Inflammatory macrophage (primary cell): Measurements from ENCODE around the gene SLC35F3.
"Not testable (repeated sequence)": the region's sequence is repeated elsewhere in the genome, so short reads cannot be mapped to it uniquely, and the experiment has no call there.

ENCODE experiments used
- DNase-seq, 2 donors: peaks; one replicate each; pipeline ENCODE4 v3.0.0-alpha.2; 2020 to 2022

SLC35F3 gene

DNA sequence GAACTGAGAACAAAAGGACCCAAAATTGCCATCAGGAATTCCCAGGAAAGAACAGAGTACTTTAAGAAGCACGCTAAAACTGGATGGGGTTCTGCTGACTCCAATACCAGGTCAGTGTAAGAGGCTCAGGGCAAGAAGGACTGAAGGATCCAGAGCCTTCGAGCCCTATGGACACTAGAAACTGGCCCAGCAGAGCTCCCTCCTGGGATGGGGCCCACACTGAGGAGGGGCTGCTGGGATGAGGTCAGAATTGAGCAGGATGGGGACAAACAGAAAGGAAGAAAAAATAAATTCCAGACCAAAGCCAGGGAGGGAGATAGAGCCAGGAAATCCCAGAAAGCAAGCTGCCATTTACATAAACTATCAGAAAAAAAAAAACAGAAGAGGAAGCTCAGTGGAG, 246.4 kb downstream of the SLC35F3 start:
- DNase-seq: no peak

DNA sequence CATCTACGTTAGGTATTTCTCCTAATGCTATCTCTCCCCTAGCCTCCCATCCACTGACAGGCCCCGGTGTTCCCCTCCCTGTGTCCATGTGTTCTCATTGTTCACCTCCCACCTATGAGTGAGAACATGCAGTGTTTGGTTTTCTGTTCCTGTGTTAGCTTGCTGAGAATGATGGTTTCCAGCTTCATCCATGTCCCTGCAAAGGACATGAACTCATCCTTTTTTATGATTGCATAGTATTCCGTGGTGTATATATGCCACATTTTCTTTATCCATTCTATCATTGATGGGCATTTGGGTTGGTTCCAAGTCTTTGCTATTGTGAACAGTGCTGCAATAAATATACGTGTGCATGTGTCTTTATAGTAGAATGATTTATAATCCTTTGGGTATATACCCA, 247.9 kb downstream of the SLC35F3 start:
- DNase-seq: not testable (repeated sequence)

DNA sequence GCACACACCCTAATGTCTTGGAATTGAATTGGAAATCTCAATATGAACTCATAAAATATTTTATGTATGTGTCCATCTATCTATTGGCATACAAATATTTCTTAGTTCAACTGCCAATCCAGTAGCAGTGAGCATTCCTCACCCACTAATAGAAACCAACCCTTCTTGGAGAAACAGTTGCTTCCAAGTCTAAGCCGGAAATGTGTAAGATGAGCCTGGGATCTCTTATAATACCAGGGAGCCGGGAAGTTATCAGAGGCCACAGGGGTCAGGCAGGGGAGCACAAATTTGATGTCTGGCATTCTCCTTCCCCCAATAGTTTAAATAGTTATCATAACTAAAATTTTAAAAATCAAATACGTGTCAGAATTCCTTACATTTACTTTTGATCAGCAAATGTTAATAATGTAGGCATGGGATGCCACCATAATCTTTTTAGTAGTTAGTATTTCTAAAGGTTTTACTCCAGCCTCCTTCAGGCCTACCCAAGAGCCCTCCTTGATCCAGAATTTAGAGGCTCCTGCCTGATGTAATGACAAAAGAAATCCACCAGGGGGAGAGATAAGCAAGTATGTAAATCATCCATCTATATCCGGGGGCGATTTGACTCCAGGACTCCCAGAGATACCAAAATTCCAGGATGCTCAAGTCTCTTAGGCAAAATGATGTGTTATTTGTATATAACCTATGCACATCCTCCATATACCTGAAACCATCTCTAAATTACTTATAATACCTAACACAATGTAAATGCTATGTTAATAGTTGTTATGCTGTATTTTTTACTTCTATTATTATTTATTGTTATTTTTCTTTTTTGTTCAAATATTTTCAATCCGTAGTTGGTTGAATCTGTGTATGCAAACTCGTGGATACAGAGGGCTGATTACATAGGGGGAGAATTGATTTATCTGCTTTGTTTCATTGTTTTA, 250.1 kb downstream of the SLC35F3 start:
- peak; percentile 60 to 79 for DNase-seq

DNA sequence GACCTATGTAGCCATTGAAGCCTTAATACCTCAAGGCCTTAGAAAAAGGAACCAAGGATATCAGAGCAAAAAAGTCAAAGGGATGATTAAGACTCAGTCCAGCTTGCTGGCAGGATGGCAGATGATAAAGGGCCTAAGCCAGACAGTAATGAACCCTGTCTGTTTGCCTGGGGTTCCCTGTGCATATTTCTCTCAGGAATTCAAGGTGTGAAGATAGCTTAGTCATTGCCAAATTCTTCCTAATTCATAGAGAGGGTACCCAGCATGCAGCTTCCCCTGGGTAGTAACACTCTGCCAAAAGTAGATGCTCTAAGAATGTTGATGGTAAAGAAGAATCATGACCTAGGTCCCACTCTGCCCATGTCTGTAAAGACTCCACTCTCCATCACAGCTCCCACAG, 258.2 kb downstream of the SLC35F3 start:
- DNase-seq: no peak

DNA sequence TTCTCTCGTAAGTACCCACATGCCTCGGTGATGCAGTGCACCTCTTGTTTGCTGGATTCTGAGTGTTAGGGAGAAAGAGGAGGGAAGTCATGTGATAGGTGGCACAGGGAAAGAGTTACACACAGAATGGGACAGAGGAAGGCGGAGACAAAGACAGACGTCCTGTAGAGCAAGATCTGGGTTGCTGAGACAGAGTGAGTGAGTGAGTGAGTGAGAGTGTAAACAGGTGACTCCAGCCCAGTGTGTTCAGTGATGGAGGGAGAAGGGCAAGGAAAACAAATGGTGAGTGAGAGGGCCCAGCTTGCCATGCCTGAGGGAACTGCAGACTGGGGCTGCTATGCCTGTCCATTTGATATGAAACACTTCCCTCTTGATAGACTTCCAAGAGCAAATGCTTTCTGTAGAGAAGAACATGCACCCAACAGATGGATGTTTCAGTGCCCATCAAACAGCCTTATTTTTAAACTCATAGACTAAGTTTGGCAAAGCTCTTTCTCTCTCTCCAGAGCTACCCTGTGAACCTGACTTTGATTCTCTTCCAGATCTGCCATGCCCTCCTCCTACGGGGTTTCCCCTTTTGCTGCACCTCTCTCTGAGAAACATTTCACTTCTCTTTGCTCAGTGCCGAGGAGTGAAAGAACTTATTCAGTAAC, 258.9 kb downstream of the SLC35F3 start:
- no peak for DNase-seq

DNA sequence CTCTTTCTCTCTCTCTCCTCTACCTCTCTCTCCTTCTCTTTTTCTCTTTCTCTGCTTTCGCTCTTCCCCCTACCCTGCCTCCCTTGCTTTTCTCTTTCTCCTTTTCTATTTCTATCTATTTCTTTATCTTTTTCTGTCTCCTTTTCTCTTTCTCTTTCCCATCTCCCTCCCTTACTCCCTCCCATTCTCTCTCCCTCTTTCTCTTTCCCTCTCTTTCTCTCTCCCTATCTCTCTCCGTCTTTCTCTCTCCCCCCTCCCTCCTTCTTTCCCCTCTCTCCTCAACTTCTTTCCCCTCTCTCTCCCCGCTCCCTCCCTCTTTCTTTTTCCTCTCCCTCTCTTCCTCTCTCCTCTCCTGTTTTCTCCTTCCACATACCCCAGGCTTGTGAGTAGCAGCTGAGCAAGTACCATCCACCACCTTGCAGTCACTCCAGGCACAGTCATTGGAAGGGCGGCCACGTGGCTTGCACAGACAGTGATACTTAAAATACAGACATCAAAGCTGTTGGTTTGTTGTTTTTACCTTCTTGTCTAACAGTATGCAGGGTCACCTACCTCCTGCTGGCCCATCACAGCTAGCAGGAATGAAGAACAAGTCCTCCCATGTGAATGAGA, 259.7 kb downstream of the SLC35F3 start:
- no peak for DNase-seq

DNA sequence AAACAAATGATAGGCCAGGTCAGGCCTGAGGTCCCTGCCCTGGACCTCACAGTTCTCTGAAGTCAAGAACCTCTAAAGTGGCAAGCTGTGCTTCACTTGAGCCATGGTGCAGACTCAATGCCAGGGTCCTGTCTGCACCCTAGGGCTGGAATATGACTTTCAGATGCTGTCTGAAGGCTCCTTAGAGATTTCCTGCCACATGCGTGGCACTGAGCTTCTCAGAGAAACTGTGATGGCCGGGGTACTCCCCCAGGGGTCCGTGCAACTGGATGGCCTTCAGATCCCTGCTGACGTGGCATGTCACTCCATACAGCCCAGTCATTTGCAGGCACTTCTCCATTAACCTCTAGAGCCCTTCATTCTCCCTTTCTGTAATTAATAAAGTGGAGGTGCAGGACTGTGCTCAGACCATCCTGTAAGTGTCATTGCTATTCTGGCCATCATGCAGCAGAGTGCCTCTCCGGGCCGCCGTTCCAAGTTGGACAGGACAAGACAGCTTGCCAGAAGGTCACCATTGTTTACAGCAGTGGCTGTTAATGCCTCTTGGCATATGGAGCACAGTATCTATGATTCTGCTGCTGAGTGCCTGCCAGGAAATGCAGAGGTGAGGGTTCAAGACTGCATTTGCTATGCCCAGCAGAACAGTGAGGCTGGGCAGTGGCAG, 263.7 kb downstream of the SLC35F3 start:
- DNase-seq: no peak

DNA sequence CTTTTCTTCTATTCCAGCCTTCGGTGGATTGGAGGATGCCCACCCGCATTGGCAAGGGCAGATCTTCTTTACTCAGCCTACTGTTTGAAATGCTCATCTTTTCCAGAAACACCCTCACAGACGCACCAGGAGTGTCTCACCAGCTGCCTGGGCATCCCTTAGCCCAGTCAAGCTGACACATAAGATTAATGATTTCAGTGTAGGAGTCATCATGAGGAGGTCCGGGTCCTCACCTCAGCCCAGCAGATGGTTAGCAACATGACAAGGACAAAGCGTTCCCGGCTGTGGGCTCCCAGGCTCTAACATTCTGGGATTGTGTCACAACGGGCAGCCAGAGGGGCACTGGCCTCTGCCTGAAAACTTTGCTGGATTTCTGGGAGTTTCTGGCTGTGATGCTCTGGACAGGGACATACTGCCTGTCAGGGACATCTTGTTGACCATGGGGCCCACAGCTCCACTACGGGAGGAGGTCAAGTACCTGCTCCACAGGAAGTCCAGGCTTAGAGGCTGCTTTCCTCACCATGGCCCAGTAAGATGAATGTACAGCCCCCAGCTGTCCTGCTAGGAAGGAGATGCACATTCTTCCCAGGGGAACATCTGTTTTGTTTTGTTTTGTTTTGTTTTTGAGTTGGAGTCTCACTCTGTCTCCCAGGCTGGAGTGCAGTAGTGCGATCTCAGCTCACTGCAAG, 264.8 kb downstream of the SLC35F3 start:
- DNase-seq: no peak

DNA sequence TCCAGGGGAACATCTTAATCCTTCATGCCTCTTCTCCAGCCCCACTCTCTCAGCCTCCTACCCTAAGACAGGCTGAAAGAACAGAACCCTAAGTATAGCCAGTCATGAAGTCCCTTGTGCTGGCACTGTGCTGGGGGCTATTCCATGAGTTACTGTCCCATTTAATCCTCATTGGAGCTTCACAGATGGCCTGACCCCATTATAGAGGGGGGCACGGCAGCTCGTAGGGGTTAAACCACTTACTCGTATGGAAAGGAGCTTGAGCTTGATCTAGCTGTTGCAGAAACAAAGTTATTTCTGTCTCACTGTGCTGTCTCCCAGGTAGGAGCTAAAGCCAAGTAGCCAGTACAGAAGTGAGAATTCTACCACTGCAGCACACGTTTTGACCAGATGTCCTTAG, 265.6 kb downstream of the SLC35F3 start:
- DNase-seq: no peak

DNA sequence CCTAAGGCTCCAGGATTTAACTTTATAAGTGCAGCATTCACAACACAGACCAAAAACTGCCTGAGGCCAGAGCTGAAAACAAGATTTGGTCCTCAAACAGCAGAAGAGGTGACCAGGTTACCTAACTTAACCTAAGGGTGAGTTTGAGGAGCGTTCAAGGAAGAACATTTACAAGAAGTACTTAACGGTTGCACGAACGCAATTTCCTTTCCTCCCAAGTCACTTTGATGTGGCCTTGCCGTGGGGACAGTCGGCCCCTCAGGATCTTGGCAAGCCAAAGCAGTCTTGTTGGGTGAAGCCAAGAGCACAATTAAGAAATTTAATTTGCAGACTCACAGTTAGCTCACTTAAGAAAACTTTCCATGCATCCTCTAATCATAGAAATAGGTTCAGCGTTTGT, 266.1 kb downstream of the SLC35F3 start:
- DNase-seq: no peak

DNA sequence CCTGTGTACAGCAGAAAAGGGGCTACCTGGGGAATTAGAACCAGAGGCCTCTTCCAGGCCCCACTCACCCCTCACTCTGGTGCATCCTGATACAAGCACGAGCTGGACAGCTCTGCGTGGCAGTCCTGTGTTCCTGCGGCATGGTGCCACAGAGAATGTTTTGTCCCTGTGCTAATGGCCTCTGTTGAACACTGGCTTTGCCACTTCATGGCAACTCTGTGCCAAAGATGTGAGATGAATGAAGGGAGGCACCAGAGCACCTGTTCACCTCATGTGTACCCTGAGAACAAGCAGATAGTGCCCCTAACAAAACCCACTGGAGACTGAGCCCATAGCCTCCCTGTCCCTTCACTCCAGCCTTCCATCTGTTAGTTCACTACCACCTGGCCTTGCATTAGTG, 269.5 kb downstream of the SLC35F3 start:
- no peak for DNase-seq

DNA sequence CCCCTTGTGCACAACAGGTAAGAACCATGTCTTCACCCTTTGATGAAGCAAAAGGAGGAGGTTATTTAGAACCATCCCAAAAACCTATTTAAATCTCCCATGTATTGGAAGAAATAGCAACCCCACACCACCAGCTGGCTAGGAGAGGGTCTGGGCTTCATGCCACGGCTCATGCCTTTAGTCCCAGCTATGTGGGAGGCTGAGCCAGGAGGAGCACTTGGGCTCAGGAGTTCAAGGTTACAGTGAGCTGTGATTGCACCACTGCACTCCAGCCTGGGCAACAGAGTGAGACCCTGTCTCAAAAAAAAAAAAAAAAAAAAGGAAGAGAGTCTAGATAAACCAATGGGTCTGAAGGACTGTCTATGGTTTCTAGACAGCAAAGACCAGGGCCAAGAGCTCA, 270.9 kb downstream of the SLC35F3 start:
- DNase-seq: no peak

DNA sequence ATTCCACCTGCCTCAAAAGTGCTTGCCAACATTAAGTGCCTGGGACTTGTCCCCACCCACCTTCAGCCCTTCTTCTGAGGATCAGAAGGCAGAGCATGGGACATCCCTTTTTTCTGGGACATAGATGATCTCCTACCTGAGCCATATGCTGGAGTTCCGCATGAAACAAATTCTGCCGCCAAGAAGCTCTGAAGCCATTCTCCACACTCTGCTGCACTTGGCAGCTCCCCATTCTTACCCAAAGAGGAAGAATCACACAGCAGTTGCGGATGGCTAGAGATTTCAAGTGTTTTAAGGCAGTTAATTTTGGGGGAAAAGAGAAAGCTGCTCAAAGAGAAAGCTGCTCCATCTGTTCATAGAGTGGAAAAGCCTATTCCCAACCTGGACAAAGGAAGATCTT, 271.5 kb downstream of the SLC35F3 start:
- no peak for DNase-seq

DNA sequence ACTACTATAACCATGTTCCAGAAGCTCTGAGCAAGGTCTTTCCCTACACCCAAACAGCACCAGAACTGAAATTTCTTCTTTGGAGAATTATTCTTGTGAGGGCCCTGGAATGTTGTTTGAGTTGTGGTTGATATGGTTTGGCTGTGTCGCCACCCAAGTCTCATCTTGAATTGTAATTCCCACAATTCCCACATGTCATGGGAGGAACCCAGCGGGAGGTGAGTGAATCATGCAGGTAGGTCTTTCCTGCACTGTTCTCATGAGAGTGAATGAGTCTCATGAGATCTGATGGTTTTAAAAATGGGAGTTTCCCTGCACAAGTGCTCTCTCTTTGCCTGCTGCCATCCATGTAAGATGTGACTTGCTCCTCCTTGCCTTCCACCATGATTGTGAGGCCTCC, 272.4 kb downstream of the SLC35F3 start:
- not testable (repeated sequence) for DNase-seq

DNA sequence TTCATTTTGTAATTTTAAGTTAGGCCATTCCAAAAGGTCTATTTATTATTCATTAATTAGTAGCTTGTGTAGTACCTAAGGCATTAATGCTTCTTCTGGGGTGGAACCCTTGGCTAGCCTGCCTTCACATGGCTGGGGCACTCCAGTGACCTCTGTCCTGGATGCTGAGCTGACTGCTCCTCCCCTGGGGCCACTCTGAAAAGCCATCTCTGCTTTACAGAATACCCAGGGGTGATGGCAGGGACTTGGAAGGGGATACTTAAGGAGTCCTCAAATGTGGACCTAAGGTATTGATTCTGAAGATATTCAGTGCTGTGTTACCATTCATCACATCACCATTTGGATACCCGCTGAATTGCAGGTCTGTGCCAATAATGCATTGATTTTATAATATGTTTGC, 281.0 kb downstream of the SLC35F3 start:
- DNase-seq: no peak

DNA sequence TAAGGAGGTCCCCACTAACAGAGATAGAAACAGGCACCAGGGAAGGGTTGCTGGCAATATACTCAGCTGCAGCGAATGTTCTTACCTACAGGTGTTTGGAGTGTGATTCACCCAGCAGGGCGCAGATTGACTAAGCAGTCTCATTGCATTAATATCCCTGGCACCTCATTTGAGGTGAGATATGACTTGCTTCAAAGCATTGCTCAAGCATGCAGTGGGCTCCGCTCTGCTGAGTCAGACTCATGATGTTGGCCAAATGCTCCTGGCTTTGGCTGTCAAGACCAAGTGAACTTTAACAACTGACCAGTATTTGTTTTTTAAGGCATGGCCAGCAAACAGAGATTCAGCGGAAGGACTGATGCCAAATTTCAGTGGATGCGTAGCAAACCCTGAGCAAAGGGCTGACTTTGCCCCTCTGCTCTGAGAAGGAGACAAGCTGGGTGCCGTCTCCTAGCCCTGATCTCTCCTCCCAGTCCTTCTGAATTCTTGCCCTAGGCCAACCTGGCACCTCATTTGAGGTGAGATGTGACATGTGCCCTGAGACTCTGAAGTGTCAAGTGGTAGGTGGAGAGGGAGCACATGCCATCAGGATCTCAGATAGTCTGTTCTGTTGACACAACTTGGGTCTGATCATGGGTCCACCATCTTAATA, 281.7 kb downstream of the SLC35F3 start:
- no peak for DNase-seq

DNA sequence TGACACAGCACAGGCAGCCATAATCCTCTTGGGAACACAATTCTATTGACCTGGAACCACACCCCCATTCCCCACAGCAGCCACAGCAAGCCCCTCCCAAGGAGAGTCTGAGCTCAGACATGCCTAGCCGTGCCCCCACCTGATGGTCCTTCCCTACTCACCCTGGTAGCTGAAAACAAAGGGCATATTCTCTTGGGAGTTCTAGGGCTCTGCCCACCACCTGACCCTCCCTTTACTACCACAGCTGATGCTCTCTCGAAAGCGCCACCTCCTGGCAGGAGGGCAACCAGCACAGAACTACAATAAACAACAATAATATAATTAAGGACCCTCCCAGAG, 283.9 kb downstream of the SLC35F3 start:
- no peak for DNase-seq

DNA sequence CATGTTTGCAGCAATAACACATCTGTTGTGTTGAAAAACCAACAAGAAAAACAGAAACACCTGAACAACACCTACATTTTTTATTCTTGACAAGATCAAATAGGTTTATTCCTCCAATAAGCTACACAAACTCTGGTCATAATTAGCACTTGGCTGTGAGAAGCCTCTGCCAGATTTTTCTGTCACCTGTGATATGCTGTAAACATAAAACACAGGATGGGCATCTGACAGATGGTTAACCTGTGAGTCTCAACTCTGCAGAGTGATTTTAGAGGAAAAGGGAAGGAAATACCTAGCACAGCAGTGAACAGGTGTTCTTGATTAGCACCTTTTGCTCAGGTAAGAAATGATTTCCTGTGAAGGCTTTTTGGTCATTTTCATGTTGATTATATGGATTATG, 293.4 kb downstream of the SLC35F3 start:
- DNase-seq: no peak

DNA sequence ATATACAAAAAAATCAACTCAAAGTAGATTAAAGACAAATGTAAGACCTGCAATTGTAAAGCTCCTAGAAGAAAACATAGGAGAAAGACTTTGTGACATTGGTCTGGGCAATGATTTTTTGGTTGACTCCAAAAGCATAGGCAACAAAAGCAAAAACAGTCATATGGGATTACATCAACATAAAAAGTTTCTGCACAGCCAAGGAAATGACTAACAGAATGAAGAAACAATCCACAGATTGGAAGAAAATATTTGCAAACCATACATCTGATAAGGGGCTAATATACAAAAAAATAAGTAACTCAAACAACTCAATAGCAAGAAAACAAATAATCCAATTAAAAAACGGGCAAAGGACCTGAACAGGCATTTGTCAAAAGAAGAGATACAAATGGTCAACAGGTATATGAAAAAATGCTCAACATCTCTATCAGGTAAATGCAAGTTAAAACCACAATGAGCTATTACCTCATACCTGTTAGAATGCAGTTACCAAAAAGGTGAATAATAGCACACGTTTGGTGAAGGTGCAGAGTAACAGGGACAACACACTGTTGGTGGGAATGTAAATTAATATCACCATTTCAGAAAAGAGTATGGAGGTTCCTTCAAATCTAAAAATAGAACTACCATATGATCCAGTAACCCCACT, 295.1 kb downstream of the SLC35F3 start:
- DNase-seq: no peak

DNA sequence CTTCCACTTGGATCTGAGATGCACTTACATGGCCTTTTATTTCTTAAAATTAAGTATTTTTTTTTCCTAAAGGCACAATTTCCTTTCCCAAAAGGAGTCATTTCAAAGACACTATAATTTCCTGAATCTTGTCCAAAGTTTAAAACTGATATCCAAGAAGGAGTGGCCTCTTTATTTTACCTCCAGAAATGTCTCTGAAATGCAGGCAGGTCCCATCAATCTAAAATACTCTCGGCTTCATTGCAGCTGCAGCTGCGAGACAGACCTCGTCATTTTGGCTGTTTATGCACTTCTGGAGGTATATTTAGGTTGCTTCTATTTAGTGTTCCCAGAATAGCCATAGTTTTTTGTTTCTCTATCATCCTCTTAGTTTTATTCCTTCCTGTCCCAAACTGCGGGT, 296.1 kb downstream of the SLC35F3 start:
- DNase-seq: no peak

DNA sequence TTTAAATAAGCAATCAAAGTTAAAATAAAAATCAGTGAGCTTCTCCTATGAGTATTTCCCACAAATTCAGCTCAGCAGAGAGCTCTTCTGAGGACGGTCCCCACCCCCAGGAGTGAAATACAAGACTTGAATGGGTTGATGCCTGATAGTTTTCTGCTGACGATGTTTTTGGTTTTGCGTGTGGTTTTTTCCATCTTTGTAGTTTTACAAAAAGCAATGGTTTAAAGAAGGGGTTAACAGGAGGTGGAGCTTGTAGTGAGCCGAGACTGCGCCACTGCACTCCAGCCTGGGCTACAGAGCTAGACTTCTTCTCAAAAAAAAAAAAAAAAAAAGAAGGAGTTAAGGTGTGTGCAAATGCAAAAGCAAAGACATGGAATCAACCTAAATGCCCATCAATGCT, 297.1 kb downstream of the SLC35F3 start:
- DNase-seq: no peak

DNA sequence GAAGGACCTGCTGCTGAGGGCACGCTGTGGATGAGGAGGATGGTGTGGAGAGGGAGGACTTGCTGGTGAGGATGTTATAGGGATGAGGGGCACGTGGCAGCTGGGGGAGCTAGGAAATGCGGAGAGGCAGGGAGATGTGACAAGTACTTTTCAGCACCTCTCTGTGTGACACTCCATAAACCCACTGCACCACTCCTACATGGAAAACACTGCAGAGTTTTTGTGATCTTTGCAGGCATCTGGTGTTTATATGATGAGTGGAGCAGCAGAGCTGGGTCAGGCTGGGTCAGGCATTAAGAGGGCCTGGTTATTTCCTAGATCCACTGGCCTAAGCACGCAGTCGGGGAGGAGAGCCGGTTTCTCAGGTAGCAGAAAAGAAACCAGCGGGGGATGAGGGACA, 301.5 kb downstream of the SLC35F3 start:
- DNase-seq: no peak
